Activated effector memory CD4-positive, alpha-beta T cell treated with anti-CD3 and anti-CD28 coated beads, Interleukin-2, amount 50 U/mL, for 16 hours (primary cell): Measurements from ENCODE around the gene LCA5.
"Not testable (repeated sequence)": the region's sequence is repeated elsewhere in the genome, so short reads cannot be mapped to it uniquely, and the experiment has no call there.

Experiments
- DNase-seq: peaks from one replicate; pipeline ENCODE4 v3.0.0-alpha.2; 2020

LCA5 gene

DNA sequence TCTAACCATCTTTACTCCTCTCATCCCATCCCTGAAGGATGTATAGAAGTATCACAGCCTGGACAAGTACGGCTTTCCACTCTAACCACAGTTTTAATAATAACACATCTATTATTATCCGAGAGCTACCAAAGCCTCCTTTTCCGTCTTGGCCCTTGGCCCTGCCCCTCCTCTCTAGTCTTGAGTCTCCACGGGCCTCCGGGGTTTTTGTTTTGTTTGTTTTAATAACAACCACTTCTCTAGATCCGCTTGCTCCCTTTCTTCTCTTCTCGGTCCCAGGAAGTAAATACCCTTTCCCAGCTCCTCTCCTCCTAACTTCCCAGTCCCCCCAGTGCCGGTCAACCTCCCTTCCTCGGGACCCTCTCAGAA, 661 bp downstream of the LCA5 start:
- DNase-seq, result no peak

GRCh38 chr6:79529567-79529966, 7.7 kb downstream of the LCA5 start:
- not testable (repeated sequence) for DNase-seq

- DNase-seq, result no peak
Measured at GRCh38 chr6:79526897-79527296, 10.3 kb downstream of the LCA5 start.

DNA sequence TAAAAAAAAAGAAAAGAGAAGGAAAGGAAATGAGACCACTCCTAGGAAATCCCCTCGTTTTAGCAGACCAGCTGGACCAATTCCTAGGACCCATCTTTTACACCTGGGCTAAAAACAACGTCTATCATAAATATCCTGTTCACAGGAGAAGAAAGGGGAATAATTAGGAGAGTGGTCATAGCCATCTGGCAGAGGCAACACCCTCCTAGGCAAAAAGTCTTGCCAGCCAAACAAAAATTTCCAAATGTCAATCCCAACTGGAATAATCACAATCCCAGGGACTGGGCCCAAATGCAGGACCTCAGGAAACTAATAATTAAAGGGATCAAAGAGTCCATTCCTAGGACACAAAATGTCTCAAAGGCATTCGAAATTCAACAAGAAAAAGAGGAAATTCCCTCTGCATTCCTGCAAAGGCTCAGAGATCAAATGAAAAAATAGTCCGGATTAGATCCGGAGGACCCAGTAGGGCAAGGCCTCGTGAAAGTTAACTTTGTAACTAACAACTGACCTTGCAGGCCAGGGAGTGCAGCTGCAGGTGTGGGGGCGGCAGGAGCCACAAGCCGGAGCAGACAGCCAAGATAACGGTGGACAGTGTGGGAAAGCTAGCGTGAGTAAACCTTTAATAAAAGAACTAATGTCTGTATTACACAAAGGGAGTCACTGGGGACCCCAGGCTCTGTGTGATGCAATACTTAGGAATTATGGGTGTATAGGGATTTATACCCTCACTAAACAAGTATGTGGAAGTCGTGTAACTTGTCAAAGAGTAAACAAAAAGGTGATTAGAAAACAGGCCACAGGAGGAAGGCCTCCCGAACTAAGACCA, 11.7 kb downstream of the LCA5 start:
- no peak for DNase-seq

- DNase-seq, result no peak
Measured at GRCh38 chr6:79524065-79524464, 13.2 kb downstream of the LCA5 start.

- no peak for DNase-seq
Measured at GRCh38 chr6:79522609-79523008, 14.6 kb downstream of the LCA5 start.

- DNase-seq, result no peak
Measured at GRCh38 chr6:79520534-79520933, 16.7 kb downstream of the LCA5 start.

- no peak for DNase-seq
Measured at GRCh38 chr6:79518842-79519241, 18.4 kb downstream of the LCA5 start.

DNA sequence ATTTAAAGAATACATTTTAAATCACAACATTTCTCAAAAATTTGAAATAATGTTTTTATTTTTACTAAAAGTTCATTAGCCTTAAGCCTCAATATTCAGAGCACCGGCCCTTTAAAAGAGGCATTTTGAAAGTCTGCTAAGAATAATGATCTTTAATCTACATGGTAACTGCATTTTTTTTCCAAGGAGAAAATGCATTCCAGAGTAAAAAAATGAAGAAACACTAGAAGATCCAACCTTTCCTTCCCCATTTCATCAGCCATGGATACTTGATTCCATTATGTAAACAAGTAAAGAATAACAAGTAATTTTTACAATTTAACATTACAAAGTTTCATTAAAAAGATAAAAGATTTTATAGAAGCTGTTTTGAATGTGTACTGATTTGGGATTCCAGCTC, 21.8 kb downstream of the LCA5 start:
- no peak for DNase-seq

- DNase-seq, result no peak
Measured at GRCh38 chr6:79513111-79513510, 24.1 kb downstream of the LCA5 start.

GRCh38 chr6:79512014-79512413, 25.2 kb downstream of the LCA5 start:
- DNase-seq, result no peak

GRCh38 chr6:79510707-79511106, 26.5 kb downstream of the LCA5 start:
- no peak for DNase-seq

GRCh38 chr6:79506251-79506650, 31.0 kb downstream of the LCA5 start:
- DNase-seq, result no peak

DNA sequence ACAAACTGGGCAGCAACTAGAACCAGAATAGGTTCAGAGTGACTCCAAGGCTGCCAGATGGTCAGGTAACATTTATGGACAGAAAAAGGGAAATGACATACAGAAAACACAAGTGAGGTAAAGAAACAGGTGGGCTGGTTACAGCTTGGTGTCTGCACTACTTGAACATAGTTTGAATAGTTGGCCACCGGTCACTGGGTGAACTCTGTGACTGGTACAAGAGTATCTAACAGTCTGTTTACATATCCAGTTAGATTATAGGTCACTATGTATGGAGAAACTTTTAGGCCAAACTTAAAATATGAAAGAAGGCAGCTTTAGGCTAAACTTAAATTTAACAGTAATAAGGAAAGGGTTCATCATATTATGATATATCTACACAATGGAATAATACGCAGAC, 32.9 kb downstream of the LCA5 start:
- DNase-seq, result no peak

DNA sequence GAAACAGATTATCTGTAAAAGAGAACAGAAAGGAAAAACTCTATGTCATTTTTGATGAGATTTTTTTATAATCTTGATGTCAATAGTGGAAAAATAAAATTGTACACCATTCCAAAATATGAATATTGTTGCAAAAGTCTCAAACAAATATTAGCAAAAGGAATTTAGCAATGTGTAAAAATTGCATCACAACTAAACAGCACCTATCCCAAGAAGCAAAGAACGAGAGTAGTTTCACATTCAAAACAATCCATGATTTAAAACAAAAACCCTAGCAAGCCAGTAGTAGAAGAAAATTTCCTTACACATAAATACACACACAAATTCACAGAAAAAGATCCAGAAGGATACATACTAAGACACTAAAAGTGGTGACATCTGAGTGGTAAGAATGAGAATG, 38.4 kb downstream of the LCA5 start:
- no peak for DNase-seq

- DNase-seq, result no peak
Measured at GRCh38 chr6:79495246-79495645, 42.0 kb downstream of the LCA5 start.

DNA sequence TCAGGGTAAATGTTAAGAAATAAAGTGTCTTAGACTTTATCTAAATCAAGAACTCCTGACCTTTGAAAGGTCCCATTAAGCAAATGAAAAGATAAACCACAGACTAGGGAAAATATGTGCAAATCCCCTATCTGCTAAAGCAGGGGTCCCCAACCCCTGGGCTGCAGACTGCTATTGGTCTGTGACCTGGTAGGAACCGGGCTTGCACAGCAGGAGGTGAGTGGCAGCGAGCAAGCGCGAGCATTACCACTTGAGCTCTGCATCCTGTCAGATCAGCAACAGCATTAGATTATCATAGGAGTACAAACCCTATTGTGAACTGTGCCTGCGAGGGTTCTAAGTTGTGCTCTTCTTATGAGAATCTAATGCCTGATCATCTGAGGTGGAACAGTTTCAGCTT, 42.4 kb downstream of the LCA5 start:
- no peak for DNase-seq

DNA sequence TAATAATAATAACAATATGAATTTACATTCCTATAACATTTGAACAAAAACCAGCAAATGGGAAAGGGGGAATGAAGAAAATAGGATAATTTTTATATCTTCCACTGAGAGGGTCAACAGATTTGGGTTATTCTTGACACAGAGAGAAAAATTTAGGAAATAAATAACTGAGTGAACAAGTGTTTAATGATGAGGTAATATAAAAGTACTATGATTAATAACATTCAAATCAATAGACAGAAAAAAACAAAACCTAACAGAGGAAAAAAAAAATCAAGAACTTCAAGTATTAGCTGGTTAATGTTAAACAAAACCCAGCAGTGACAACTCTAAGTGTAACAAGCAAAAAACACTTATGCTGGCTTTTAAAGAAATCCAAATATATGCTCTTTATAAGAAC, 66.5 kb downstream of the LCA5 start:
- no peak for DNase-seq

GRCh38 chr6:79469376-79470246, 67.6 kb downstream of the LCA5 start:
- no peak for DNase-seq

- DNase-seq, result no peak
Measured at GRCh38 chr6:79468587-79468986, 68.6 kb downstream of the LCA5 start.

DNA sequence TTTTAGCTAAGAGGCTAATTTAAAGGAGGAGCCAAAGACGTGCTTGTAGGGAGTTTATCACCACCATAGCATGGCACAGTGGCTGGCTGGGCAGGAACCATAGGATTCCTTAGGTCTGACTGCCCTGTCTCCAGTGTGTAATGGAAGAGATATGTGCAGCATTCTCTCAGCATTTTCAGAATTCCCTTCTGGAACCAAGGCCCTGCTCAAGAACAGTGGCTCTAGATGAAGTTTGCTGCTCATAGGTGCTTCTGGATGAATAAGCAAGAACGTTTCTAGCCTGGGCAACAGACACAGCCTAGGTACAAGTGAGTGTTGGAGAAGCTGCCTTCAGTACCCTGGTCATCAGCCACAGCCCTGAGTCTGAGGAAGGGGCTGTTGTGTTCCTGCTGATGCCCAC, 69.1 kb downstream of the LCA5 start:
- no peak for DNase-seq

GRCh38 chr6:79467716-79468115, 69.5 kb downstream of the LCA5 start:
- DNase-seq, result no peak

GRCh38 chr6:79466207-79466834, 70.9 kb downstream of the LCA5 start:
- no peak for DNase-seq

- DNase-seq, result no peak
Measured at GRCh38 chr6:79465381-79465780, 71.8 kb downstream of the LCA5 start.
